Activated T-cell treated with anti-CD3 and anti-CD28 coated beads, Interleukin-2, amount 50 U/mL, for 72 hours (primary cell): ENCODE data around the gene IGF2BP2. TPM values are rescaled to one million over a fixed set of nuclear protein-coding genes. Genes with fewer than 3 reads are reported as not detected.
"Not testable (repeated sequence)": the region's sequence is repeated elsewhere in the genome, so short reads cannot be mapped to it uniquely, and the experiment has no call there.

ENCODE experiments used
- ATAC-seq, 2 donors: fragments of 150-1000 bp; cut with Tn5 transposase; replicated peaks in 1 of 2; 2 replicates each; pipeline ENCODE4 v1.10.0; 2021; ENCODE audit warnings: moderate library complexity in 2 of 2, mild to moderate bottlenecking in 1 of 2
- DNase-seq, 2 donors: peaks; one replicate each; pipeline ENCODE4 v3.0.0; 2021 to 2022; ENCODE audit warnings: mixed read lengths in 1 of 2
- H3K27ac Mint-ChIP-seq: one replicate; pipeline ENCODE4 v1.8.0; 2022; ENCODE audit warnings: mild to moderate bottlenecking, moderate library complexity, mixed read lengths
- H3K27me3 Mint-ChIP-seq: one replicate; pipeline ENCODE4 v1.8.0; 2022; ENCODE audit warnings: low read depth, mixed read lengths
- H3K36me3 Mint-ChIP-seq, 2 donors: one replicate each; pipeline ENCODE4 v1.8.0; 2022; ENCODE audit warnings: mixed read lengths in 2 of 2, mild to moderate bottlenecking in 1 of 2; ENCODE audit not compliant: insufficient read depth in 2 of 2
- H3K4me1 Mint-ChIP-seq: one replicate; pipeline ENCODE4 v1.8.0; 2022; ENCODE audit warnings: low read depth, mixed read lengths
- H3K4me3 Mint-ChIP-seq, 2 donors: one replicate each; pipeline ENCODE4 v1.8.0; 2022; ENCODE audit warnings: mild to moderate bottlenecking in 2 of 2, mixed read lengths in 2 of 2, moderate library complexity in 2 of 2
- H3K9me3 Mint-ChIP-seq, 2 donors: one replicate each; pipeline ENCODE4 v1.8.0; 2022; ENCODE audit warnings: mixed read lengths in 2 of 2
- total RNA-seq, 2 donors: library from RNA; stranded (reverse); gene quantifications; one replicate each; pipeline ENCODE4 v1.2.3, GENCODE V29; 2022

The IGF2BP2 gene
- 1 to 10 TPM in 1 of 2 donors, under 1 TPM in 1; 0.53 to 1.2 TPM for total RNA-seq

DNA sequence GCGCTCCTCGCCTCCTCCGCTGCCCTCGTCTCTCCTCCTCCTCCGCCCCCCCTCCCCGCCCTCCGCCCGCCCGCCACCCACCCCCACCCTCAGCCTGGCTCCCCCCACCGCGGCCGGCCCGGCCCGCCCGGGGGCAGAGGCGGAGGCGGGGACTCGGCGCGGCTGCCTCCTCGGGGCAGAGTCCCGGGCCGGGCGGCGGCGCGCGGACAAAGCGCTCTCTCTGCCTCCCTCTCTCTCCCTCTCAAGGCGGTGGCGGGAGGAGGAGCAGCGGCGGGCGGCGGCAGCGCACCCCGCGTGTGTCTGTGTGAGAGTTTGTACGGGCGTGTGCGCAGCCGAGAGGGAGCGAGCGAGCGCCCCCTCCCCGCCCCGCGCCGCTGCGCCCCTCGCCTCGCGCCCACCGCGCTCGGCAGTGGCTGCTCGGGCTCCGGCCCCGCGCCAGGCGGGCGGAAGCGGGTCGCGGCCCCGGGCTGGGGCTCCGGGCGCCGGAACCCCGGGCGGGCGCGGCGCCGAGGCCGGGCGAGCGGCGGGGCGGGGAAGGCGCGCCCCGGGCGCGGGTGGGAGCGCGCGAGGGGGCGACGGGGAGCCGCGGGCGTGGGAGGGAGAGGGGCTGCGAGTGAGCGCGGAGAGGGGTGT is at the start of gene IGF2BP2:
IGF2BP2 (minus strand) TSS at position 37 of the 633 bp plus-strand sequence. CDS start 82 bp downstream, outside the sequence.
- Mint-ChIP-seq H3K27me3 (peaks cover 81% of the 10 kb centered on the region), H3K4me1 (peaks cover 8% of the 10 kb centered on the region), H3K9me3 (no peaks in the 10 kb centered on the region), H3K27ac (no peak within 1 kb of the TSS), H3K36me3 (peaks cover 5 to 6% of the 10 kb centered on the region in 2 donors), H3K4me3 (peak within 1 kb of the TSS; percentile 91 to 92)
- ATAC-seq (peak; percentile 79 to 89), DNase-seq (peak; percentile 70 to 73)

DNA sequence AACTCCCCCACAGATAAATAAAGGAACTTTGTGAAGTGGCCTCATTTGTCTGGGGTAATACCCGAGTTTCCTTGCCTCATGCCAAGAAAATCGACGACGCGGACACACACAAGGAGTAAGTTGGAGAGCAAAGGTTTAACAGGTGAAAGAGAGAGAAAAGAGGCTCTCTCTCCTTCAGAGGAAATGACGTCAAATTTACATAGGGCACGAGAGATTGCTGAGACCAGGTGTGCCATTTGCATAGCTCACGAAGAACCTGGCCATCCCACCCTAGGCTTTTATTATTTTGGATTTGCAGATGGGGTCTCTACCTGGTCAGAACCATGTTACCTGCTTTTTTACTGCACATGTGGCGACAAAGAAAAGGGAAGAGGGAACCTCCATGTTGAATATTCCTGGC is 49.3 kb upstream of the IGF2BP2 start:
- H3K4me1 Mint-ChIP-seq = no peaks in the 10 kb centered on the region
- H3K36me3 Mint-ChIP-seq = no peaks in the 10 kb centered on the region
- H3K27ac Mint-ChIP-seq = no peak overlapping the region
- no peaks in the 10 kb centered on the region for H3K9me3 Mint-ChIP-seq
- ATAC-seq (no peak), DNase-seq (no peak)
- no peaks in the 10 kb centered on the region for H3K27me3 Mint-ChIP-seq
- no peak overlapping the region for H3K4me3 Mint-ChIP-seq

- ATAC-seq (no peak), DNase-seq (no peak)
- no peaks in the 10 kb centered on the region for H3K36me3 Mint-ChIP-seq
- H3K9me3 Mint-ChIP-seq = no peaks in the 10 kb centered on the region
- H3K4me1 Mint-ChIP-seq = no peaks in the 10 kb centered on the region
- no peak overlapping the region for H3K27ac Mint-ChIP-seq
- H3K27me3 Mint-ChIP-seq = no peaks in the 10 kb centered on the region
- H3K4me3 Mint-ChIP-seq = no peak overlapping the region
Measured at GRCh38 chr3:185867650-185868049, 42.8 kb upstream of the IGF2BP2 start.

DNA sequence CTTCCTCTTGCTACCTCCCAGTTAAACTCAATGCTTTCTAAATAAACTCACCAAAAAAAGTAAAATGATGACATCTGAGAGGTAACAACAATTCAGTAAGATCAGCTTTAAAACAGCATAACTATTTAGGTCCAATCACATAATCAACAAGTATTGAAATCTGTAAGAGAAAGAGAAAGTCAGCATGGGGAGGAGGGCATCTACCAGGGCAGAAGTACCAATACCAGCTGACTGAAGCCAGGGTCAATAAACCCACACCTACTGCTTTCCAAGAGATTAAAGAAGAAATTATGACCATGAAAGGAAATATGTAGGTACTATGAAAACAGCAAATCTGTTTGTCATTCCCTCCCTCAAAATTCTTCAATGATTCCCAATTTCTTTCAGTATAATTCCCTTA is 42.2 kb upstream of the IGF2BP2 start:
- Mint-ChIP-seq H3K4me1 (no peaks in the 10 kb centered on the region), H3K27ac (no peak overlapping the region), H3K36me3 (no peaks in the 10 kb centered on the region), H3K4me3 (no peak overlapping the region), H3K9me3 (no peaks in the 10 kb centered on the region), H3K27me3 (no peaks in the 10 kb centered on the region)
- ATAC-seq = no peak
- DNase-seq = no peak

DNA sequence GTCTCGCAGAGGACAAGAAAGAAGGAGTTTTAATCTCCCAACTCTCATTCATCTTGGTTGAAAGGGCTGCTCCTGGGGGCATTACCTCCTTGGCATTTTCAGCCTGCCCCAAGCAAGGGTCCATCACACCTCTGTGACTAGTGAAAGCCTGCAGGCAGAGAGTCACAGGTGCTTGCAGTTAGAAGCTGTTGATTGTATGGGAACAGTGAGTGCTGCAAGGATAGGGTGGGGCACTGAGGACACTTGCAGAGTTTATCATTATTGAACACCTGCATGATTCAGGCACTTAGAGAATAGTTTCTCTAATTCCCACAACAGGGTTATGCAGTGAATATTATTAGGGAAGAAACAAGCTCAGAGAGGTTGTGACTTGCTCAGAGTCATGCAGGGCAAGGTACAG is 41.7 kb upstream of the IGF2BP2 start:
- ATAC-seq = no peak
- Mint-ChIP-seq H3K36me3 (no peaks in the 10 kb centered on the region), H3K4me1 (no peaks in the 10 kb centered on the region), H3K27me3 (no peaks in the 10 kb centered on the region), H3K4me3 (no peak overlapping the region), H3K27ac (no peak overlapping the region), H3K9me3 (no peaks in the 10 kb centered on the region)
- DNase-seq = no peak

- Mint-ChIP-seq H3K4me3 (no peak overlapping the region), H3K27ac (no peak overlapping the region), H3K27me3 (no peaks in the 10 kb centered on the region), H3K4me1 (no peaks in the 10 kb centered on the region), H3K36me3 (no peaks in the 10 kb centered on the region), H3K9me3 (no peaks in the 10 kb centered on the region)
- ATAC-seq (no peak), DNase-seq (no peak)
Measured at GRCh38 chr3:185865247-185865646, 40.4 kb upstream of the IGF2BP2 start.

GRCh38 chr3:185864767-185865166 is 39.9 kb upstream of the IGF2BP2 start:
- no peak overlapping the region for H3K27ac Mint-ChIP-seq
- no peak for DNase-seq
- no peaks in the 10 kb centered on the region for H3K36me3 Mint-ChIP-seq
- ATAC-seq = no peak
- H3K27me3 Mint-ChIP-seq = no peaks in the 10 kb centered on the region
- no peak overlapping the region for H3K4me3 Mint-ChIP-seq
- H3K9me3 Mint-ChIP-seq = no peaks in the 10 kb centered on the region
- no peaks in the 10 kb centered on the region for H3K4me1 Mint-ChIP-seq

DNA sequence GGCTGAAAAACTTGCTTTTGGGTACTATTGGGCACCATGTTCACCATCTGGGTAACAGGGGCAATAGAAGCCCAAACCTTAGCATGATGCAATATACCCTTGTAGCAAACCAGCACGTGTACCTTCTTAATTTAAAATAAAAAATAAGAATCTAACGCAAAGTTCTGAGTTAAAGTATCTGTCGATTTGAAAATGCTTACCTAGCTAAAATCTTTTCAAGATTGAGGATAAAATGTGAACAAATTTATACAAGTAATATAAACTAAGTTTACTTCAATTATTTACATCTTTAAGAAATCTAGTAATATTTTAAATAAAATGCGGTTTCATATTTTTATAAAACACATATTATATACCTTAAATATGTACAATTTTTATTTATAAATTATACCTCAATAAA is 38.1 kb upstream of the IGF2BP2 start:
- H3K9me3 Mint-ChIP-seq = no peaks in the 10 kb centered on the region
- no peaks in the 10 kb centered on the region for H3K36me3 Mint-ChIP-seq
- no peaks in the 10 kb centered on the region for H3K4me1 Mint-ChIP-seq
- ATAC-seq = no peak
- H3K27me3 Mint-ChIP-seq = no peaks in the 10 kb centered on the region
- no peak overlapping the region for H3K27ac Mint-ChIP-seq
- no peak for DNase-seq
- no peak overlapping the region for H3K4me3 Mint-ChIP-seq

GRCh38 chr3:185859294-185859972 is 34.6 kb upstream of the IGF2BP2 start:
- Mint-ChIP-seq H3K27ac (no peak overlapping the region), H3K9me3 (peaks cover 2 to 4% of the 10 kb centered on the region in 2 donors), H3K4me1 (no peaks in the 10 kb centered on the region), H3K36me3 (peaks cover 2 to 3% of the 10 kb centered on the region in 2 donors), H3K4me3 (no peak overlapping the region), H3K27me3 (no peaks in the 10 kb centered on the region)
- no peak for ATAC-seq
- no peak for DNase-seq

- DNase-seq = no peak
- no peak overlapping the region for H3K27ac Mint-ChIP-seq
- H3K4me1 Mint-ChIP-seq = no peaks in the 10 kb centered on the region
- ATAC-seq = no peak
- H3K9me3 Mint-ChIP-seq = peaks cover 2 to 4% of the 10 kb centered on the region in 2 donors
- no peak overlapping the region for H3K4me3 Mint-ChIP-seq
- H3K36me3 Mint-ChIP-seq = peaks cover 2 to 3% of the 10 kb centered on the region in 2 donors
- H3K27me3 Mint-ChIP-seq = no peaks in the 10 kb centered on the region
Measured at GRCh38 chr3:185858502-185859225, 33.8 kb upstream of the IGF2BP2 start.

- Mint-ChIP-seq H3K27me3 (no peaks in the 10 kb centered on the region), H3K27ac (no peak overlapping the region), H3K9me3 (peaks cover 2 to 4% of the 10 kb centered on the region in 2 donors), H3K4me1 (no peaks in the 10 kb centered on the region), H3K36me3 (peaks cover 2 to 3% of the 10 kb centered on the region in 2 donors), H3K4me3 (no peak overlapping the region)
- ATAC-seq (no peak), DNase-seq (no peak)
Measured at GRCh38 chr3:185857208-185857607, 32.4 kb upstream of the IGF2BP2 start.

GRCh38 chr3:185856652-185857051 is 31.8 kb upstream of the IGF2BP2 start:
- H3K27ac Mint-ChIP-seq = no peak overlapping the region
- H3K27me3 Mint-ChIP-seq = no peaks in the 10 kb centered on the region
- peaks cover 2 to 4% of the 10 kb centered on the region in 2 donors for H3K9me3 Mint-ChIP-seq
- DNase-seq = no peak
- peaks cover 2 to 3% of the 10 kb centered on the region in 2 donors for H3K36me3 Mint-ChIP-seq
- no peak overlapping the region for H3K4me3 Mint-ChIP-seq
- no peaks in the 10 kb centered on the region for H3K4me1 Mint-ChIP-seq
- ATAC-seq = no peak

DNA sequence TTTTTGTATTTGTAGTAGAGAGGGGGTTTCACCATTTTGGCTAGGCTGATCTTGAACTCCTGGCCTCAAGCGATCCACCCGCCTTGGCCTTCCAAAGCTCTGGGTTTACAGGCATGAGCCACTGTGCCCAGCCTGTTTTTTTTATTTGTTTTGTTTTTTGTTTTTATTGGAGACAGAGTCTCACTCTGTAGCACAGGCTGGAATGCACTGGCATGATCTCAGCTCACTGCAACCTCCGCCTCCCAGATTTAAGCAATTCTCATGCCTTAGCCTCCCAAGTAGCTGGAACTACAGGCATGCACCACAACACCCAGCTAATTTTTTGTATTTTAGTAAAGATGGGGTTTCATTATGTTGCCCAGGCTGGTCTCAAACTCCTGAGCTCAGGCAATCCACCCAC is 28.9 kb upstream of the IGF2BP2 start:
- H3K4me3 Mint-ChIP-seq, H3K36me3 Mint-ChIP-seq, H3K4me1 Mint-ChIP-seq, H3K9me3 Mint-ChIP-seq, DNase-seq, ATAC-seq, H3K27me3 Mint-ChIP-seq, H3K27ac Mint-ChIP-seq: not testable (repeated sequence)
